HEK293 (cell line): ENCODE data around the gene NR1H3.

Experiments
- GLI2 ChIP-seq: fragments of 450-650 bp; formaldehyde crosslinking; IDR thresholded peaks from 2 replicates; pipeline ENCODE4; 2017; ENCODE audit warnings: missing biosample characterization, missing genetic modification characterization, low read depth, borderline replicate concordance
- MZF1 ChIP-seq: fragments of 450-650 bp; formaldehyde crosslinking; IDR thresholded peaks from 2 replicates; pipeline ENCODE4 v1.5.1; 2017; ENCODE audit warnings: missing biosample characterization, missing genetic modification characterization, borderline replicate concordance
- SALL2 ChIP-seq: fragments of 450-650 bp; formaldehyde crosslinking; IDR thresholded peaks from 2 replicates; pipeline ENCODE4 v1.5.0; 2017; ENCODE audit warnings: missing biosample characterization, mild to moderate bottlenecking, missing genetic modification characterization, borderline replicate concordance
- ZBTB48 ChIP-seq: fragments of 450-650 bp; formaldehyde crosslinking; IDR thresholded peaks from 2 replicates; pipeline ENCODE4 v1.5.1; 2016; ENCODE audit warnings: missing biosample characterization, missing genetic modification characterization
- ZEB2 ChIP-seq: fragments of 450-650 bp; formaldehyde crosslinking; IDR thresholded peaks from 2 replicates; pipeline ENCODE4 v1.5.1; 2016; ENCODE audit warnings: missing biosample characterization, missing genetic modification characterization
- ZFP3 ChIP-seq: fragments of 450-650 bp; formaldehyde crosslinking; IDR thresholded peaks from 2 replicates; pipeline ENCODE4 v1.5.1; 2016; ENCODE audit warnings: low read depth, missing biosample characterization, missing genetic modification characterization
- ZFP69B ChIP-seq: fragments of 450-650 bp; formaldehyde crosslinking; IDR thresholded peaks from 2 replicates; pipeline ENCODE4 v1.5.1; 2016; ENCODE audit warnings: missing biosample characterization, missing genetic modification characterization
- ZNF10 ChIP-seq: fragments of 450-650 bp; formaldehyde crosslinking; IDR thresholded peaks from 2 replicates; pipeline ENCODE4 v1.5.1; 2017; ENCODE audit warnings: missing biosample characterization, missing genetic modification characterization
- ZNF223 ChIP-seq: fragments of 450-650 bp; formaldehyde crosslinking; IDR thresholded peaks from 2 replicates; pipeline ENCODE4 v1.5.1; 2016; ENCODE audit warnings: missing biosample characterization, missing genetic modification characterization
- ZNF24 ChIP-seq: fragments of 450-650 bp; formaldehyde crosslinking; IDR thresholded peaks from 2 replicates; pipeline ENCODE4 v1.5.1; 2016; ENCODE audit warnings: missing biosample characterization, missing genetic modification characterization
- ZNF266 ChIP-seq: fragments of 450-650 bp; formaldehyde crosslinking; IDR thresholded peaks from 2 replicates; pipeline ENCODE4 v1.5.1; 2016; ENCODE audit warnings: missing biosample characterization, missing genetic modification characterization, low read depth
- ZNF391 ChIP-seq: fragments of 450-650 bp; formaldehyde crosslinking; IDR thresholded peaks from 2 replicates; pipeline ENCODE4 v1.5.1; 2016; ENCODE audit warnings: low read depth, missing biosample characterization, missing genetic modification characterization, borderline replicate concordance
- ZNF433 ChIP-seq: fragments of 450-650 bp; formaldehyde crosslinking; IDR thresholded peaks from 2 replicates; pipeline ENCODE4 v1.5.1; 2016; ENCODE audit warnings: missing biosample characterization, missing genetic modification characterization, low read depth
- ZNF48 ChIP-seq: fragments of 450-650 bp; formaldehyde crosslinking; IDR thresholded peaks from 2 replicates; pipeline ENCODE4 v1.5.1; 2016; ENCODE audit warnings: missing biosample characterization, missing genetic modification characterization
- ZNF521 ChIP-seq: fragments of 450-650 bp; formaldehyde crosslinking; IDR thresholded peaks from 2 replicates; pipeline ENCODE4 v1.5.1; 2017; ENCODE audit warnings: missing biosample characterization, mild to moderate bottlenecking, missing genetic modification characterization
- ZNF529 ChIP-seq: fragments of 450-650 bp; formaldehyde crosslinking; IDR thresholded peaks from 2 replicates; pipeline ENCODE4 v1.5.1; 2017; ENCODE audit warnings: missing genetic modification characterization, missing biosample characterization; ENCODE audit not compliant: insufficient replicate concordance
- ZNF555 ChIP-seq: fragments of 450-650 bp; formaldehyde crosslinking; conservative IDR thresholded peaks from 2 replicates; pipeline ENCODE4 v1.5.1; 2017; ENCODE audit warnings: missing biosample characterization, mild to moderate bottlenecking, missing genetic modification characterization, inconsistent platforms
- ZNF558 ChIP-seq: fragments of 450-650 bp; formaldehyde crosslinking; IDR thresholded peaks from 2 replicates; pipeline ENCODE4 v1.5.1; 2016; ENCODE audit warnings: missing biosample characterization, missing genetic modification characterization
- ZNF624 ChIP-seq: fragments of 450-650 bp; formaldehyde crosslinking; IDR thresholded peaks from 2 replicates; pipeline ENCODE4 v1.5.1; 2017; ENCODE audit warnings: missing biosample characterization, missing genetic modification characterization
- ZNF777 ChIP-seq: fragments of 450-650 bp; formaldehyde crosslinking; IDR thresholded peaks from 2 replicates; pipeline ENCODE4 v1.5.1; 2017; ENCODE audit warnings: missing biosample characterization, missing genetic modification characterization, borderline replicate concordance
- ZNF785 ChIP-seq: fragments of 450-650 bp; formaldehyde crosslinking; IDR thresholded peaks from 2 replicates; pipeline ENCODE4 v1.5.1; 2016; ENCODE audit warnings: missing biosample characterization, missing genetic modification characterization
- ZNF843 ChIP-seq: fragments of 450-650 bp; formaldehyde crosslinking; IDR thresholded peaks from 2 replicates; pipeline ENCODE4 v1.5.1; 2016; ENCODE audit warnings: missing biosample characterization, missing genetic modification characterization
- TF ChIP-seq, protein P1 (sequence below): fragments of 450-650 bp; formaldehyde crosslinking; IDR thresholded peaks from 2 replicates; pipeline ENCODE4 v1.5.1; 2017; ENCODE audit warnings: missing biosample characterization, missing genetic modification characterization
- TF ChIP-seq, protein P2 (sequence below): fragments of 450-650 bp; formaldehyde crosslinking; IDR thresholded peaks from 2 replicates; pipeline ENCODE4 v1.5.1; 2016; ENCODE audit warnings: missing biosample characterization, missing genetic modification characterization, borderline replicate concordance
- TF ChIP-seq, protein P3 (sequence below): fragments of 450-650 bp; formaldehyde crosslinking; IDR thresholded peaks from 2 replicates; pipeline ENCODE4 v1.5.1; 2016; ENCODE audit warnings: missing biosample characterization, missing genetic modification characterization
- TF ChIP-seq, protein P4 (sequence below): fragments of 450-650 bp; formaldehyde crosslinking; IDR thresholded peaks from 2 replicates; pipeline ENCODE4; 2016; ENCODE audit warnings: missing biosample characterization, missing genetic modification characterization
- TF ChIP-seq, protein P5 (sequence below): fragments of 450-650 bp; formaldehyde crosslinking; IDR thresholded peaks from 2 replicates; pipeline ENCODE4 v1.5.1; 2016; ENCODE audit warnings: missing biosample characterization, missing genetic modification characterization, low read depth
- TF ChIP-seq, protein P6 (sequence below): fragments of 450-650 bp; formaldehyde crosslinking; IDR thresholded peaks from 2 replicates; pipeline ENCODE4 v1.5.1; 2017; ENCODE audit warnings: missing biosample characterization, missing genetic modification characterization

NR1H3 gene

DNA sequence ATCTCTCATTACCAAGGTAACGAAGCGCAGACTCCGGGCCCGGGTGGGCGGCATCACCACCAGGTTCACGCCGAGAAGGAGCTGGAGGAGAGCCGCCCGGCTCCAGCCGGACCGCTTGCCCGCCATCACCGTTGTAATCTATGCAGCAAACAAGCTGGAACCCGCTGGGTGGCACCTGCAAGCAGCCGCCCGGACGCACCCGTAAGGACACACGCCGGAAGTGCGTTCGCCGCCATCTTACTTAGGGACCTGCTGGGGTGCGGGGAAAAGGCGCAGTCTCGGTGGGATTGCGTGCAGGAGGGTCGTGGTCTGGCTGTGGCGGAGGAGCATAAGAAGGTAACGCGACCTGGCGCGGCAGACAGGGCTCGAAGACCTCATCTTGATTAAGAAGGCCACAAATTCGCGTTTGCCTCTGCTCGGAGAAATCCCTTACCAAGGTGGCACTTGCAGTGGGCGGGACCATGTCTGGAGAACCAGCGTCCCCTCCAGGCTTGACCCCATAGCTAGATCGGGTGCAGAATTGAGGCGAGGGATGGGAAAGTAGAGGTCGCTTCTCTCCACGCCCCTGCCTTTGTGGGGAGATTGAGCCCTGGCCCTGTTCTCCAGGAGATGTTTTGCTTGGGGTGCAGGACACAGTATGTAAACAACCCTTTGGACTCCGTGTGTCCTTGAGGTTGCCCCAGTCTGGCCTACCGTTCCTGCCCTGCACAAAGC lies 9.0 kb upstream of the NR1H3 start, which contains the start of gene ACP2 (continued):
- TF ChIP-seq, protein P1, sequence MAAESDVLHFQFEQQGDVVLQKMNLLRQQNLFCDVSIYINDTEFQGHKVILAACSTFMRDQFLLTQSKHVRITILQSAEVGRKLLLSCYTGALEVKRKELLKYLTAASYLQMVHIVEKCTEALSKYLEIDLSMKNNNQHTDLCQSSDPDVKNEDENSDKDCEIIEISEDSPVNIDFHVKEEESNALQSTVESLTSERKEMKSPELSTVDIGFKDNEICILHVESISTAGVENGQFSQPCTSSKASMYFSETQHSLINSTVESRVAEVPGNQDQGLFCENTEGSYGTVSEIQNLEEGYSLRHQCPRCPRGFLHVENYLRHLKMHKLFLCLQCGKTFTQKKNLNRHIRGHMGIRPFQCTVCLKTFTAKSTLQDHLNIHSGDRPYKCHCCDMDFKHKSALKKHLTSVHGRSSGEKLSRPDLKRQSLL, result peak; percentile 34; the same call in 1 of the 2 replicates
- TF ChIP-seq, protein P2, sequence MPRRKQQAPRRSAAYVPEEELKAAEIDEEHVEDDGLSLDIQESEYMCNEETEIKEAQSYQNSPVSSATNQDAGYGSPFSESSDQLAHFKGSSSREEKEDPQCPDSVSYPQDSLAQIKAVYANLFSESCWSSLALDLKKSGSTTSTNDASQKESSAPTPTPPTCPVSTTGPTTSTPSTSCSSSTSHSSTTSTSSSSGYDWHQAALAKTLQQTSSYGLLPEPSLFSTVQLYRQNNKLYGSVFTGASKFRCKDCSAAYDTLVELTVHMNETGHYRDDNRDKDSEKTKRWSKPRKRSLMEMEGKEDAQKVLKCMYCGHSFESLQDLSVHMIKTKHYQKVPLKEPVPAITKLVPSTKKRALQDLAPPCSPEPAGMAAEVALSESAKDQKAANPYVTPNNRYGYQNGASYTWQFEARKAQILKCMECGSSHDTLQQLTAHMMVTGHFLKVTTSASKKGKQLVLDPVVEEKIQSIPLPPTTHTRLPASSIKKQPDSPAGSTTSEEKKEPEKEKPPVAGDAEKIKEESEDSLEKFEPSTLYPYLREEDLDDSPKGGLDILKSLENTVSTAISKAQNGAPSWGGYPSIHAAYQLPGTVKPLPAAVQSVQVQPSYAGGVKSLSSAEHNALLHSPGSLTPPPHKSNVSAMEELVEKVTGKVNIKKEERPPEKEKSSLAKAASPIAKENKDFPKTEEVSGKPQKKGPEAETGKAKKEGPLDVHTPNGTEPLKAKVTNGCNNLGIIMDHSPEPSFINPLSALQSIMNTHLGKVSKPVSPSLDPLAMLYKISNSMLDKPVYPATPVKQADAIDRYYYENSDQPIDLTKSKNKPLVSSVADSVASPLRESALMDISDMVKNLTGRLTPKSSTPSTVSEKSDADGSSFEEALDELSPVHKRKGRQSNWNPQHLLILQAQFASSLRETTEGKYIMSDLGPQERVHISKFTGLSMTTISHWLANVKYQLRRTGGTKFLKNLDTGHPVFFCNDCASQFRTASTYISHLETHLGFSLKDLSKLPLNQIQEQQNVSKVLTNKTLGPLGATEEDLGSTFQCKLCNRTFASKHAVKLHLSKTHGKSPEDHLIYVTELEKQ (tag by site-specific recombination), result peak; percentile 45; the same call in 1 of the 2 replicates
- TF ChIP-seq, protein P3, sequence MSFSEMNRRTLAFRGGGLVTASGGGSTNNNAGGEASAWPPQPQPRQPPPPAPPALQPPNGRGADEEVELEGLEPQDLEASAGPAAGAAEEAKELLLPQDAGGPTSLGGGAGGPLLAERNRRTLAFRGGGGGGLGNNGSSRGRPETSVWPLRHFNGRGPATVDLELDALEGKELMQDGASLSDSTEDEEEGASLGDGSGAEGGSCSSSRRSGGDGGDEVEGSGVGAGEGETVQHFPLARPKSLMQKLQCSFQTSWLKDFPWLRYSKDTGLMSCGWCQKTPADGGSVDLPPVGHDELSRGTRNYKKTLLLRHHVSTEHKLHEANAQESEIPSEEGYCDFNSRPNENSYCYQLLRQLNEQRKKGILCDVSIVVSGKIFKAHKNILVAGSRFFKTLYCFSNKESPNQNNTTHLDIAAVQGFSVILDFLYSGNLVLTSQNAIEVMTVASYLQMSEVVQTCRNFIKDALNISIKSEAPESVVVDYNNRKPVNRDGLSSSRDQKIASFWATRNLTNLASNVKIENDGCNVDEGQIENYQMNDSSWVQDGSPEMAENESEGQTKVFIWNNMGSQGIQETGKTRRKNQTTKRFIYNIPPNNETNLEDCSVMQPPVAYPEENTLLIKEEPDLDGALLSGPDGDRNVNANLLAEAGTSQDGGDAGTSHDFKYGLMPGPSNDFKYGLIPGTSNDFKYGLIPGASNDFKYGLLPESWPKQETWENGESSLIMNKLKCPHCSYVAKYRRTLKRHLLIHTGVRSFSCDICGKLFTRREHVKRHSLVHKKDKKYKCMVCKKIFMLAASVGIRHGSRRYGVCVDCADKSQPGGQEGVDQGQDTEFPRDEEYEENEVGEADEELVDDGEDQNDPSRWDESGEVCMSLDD, result no peak; the same call in none of the 2 replicates
- TF ChIP-seq ZNF785 (tag by site-specific recombination) (no peak), ZFP69B (tag by site-specific recombination) (peak; percentile 78; the same call in 1 of the 2 replicates), ZNF624 (tag by site-specific recombination) (no peak), ZBTB48 (peak; percentile 73), ZNF843 (tag by site-specific recombination) (peak; percentile 79), ZNF433 (no peak), MZF1 (tag by site-specific recombination) (no peak; the same call in 1 of the 2 replicates), ZNF266 (tag by site-specific recombination) (no peak), ZNF10 (no peak), GLI2 (tag by site-specific recombination) (no peak), ZNF558 (tag by site-specific recombination) (no peak), ZNF223 (tag by site-specific recombination) (no peak), ZNF24 (peak; percentile 77; the same call in 1 of the 2 replicates), ZNF777 (no peak), ZNF391 (tag by site-specific recombination) (peak; percentile 88), ZFP3 (tag by site-specific recombination) (no peak), SALL2 (tag by site-specific recombination) (no peak), ZNF555 (tag by site-specific recombination) (no peak), ZNF521 (no peak), ZNF48 (tag by site-specific recombination) (no peak), ZEB2 (tag by site-specific recombination) (0 out of 2 replicates have a peak, but pooled peaks have one; percentile 51), ZNF529 (no peak)
- TF ChIP-seq, protein P4, sequence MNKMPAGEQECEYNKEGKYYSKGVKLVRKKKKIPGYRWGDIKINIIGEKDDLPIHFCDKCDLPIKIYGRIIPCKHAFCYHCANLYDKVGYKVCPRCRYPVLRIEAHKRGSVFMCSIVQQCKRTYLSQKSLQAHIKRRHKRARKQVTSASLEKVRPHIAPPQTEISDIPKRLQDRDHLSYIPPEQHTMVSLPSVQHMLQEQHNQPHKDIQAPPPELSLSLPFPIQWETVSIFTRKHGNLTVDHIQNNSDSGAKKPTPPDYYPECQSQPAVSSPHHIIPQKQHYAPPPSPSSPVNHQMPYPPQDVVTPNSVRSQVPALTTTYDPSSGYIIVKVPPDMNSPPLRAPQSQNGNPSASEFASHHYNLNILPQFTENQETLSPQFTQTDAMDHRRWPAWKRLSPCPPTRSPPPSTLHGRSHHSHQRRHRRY (tag by site-specific recombination), result no peak
- TF ChIP-seq, protein P5, sequence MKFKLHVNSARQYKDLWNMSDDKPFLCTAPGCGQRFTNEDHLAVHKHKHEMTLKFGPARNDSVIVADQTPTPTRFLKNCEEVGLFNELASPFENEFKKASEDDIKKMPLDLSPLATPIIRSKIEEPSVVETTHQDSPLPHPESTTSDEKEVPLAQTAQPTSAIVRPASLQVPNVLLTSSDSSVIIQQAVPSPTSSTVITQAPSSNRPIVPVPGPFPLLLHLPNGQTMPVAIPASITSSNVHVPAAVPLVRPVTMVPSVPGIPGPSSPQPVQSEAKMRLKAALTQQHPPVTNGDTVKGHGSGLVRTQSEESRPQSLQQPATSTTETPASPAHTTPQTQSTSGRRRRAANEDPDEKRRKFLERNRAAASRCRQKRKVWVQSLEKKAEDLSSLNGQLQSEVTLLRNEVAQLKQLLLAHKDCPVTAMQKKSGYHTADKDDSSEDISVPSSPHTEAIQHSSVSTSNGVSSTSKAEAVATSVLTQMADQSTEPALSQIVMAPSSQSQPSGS (tag by site-specific recombination), result no peak
- TF ChIP-seq, protein P6, sequence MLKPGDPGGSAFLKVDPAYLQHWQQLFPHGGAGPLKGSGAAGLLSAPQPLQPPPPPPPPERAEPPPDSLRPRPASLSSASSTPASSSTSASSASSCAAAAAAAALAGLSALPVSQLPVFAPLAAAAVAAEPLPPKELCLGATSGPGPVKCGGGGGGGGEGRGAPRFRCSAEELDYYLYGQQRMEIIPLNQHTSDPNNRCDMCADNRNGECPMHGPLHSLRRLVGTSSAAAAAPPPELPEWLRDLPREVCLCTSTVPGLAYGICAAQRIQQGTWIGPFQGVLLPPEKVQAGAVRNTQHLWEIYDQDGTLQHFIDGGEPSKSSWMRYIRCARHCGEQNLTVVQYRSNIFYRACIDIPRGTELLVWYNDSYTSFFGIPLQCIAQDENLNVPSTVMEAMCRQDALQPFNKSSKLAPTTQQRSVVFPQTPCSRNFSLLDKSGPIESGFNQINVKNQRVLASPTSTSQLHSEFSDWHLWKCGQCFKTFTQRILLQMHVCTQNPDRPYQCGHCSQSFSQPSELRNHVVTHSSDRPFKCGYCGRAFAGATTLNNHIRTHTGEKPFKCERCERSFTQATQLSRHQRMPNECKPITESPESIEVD (tag by site-specific recombination), result no peak
